ENCODE measurements around the gene KRT23. TPM values are rescaled to one million over a fixed set of nuclear protein-coding genes. Genes with fewer than 3 reads are reported as not detected.

Gene KRT23
- total and polyA plus RNA-seq, 2 of the 13 experiments (the other 11 are each of a cell fraction or from before 2014, with no cell fraction given) = 24.7 to 51.1 TPM

GRCh38 chr17:40909351-40909750 lies 28.1 kb downstream of the KRT23 start (continued):
- no peak for TF ChIP-seq PRDM15 (CRISPR knock-in tag; IDR thresholded peaks at IDR 0.05)
- TF ChIP-seq PBX2 (CRISPR knock-in tag; IDR thresholded peaks at IDR 0.05) = no peak
- TF ChIP-seq ZSCAN30 (CRISPR knock-in tag; IDR thresholded peaks at IDR 0.05) = no peak
- no peak for TF ChIP-seq AKAP8 (CRISPR knock-in tag; IDR thresholded peaks at IDR 0.05)
- TF ChIP-seq NCOR1 (IDR thresholded peaks at IDR 0.05; ENCODE audit: borderline replicate concordance, low read length) = 0 out of 2 replicates have a peak, but pooled peaks have one; percentile 28
- TF ChIP-seq ZNF343 (CRISPR knock-in tag; IDR thresholded peaks at IDR 0.05) = no peak
- TF ChIP-seq CBX2 (IDR thresholded peaks at IDR 0.05; ENCODE audit: low read depth, low read length) = no peak
- no peak for TF ChIP-seq CBX2 (CRISPR knock-in tag; IDR thresholded peaks at IDR 0.05; ENCODE audit: low read depth)
- no peak for TF ChIP-seq KLF15 (CRISPR knock-in tag; IDR thresholded peaks at IDR 0.05; ENCODE audit: borderline replicate concordance)
- no peak for TF ChIP-seq ZNF556 (CRISPR knock-in tag; IDR thresholded peaks at IDR 0.05; ENCODE audit: borderline replicate concordance)
- TF ChIP-seq ZNF101 (CRISPR knock-in tag; IDR thresholded peaks at IDR 0.05; ENCODE audit: borderline replicate concordance, low read depth) = no peak
- TF ChIP-seq ZNF335 (CRISPR knock-in tag; IDR thresholded peaks at IDR 0.05) = no peak
- no peak for TF ChIP-seq THYN1 (CRISPR knock-in tag; IDR thresholded peaks at IDR 0.05; ENCODE audit: borderline replicate concordance, low read depth)
- peak in 1 of 2 experiments; percentile 64; a peak in 1 of 4 replicates for TF ChIP-seq KLF16 (CRISPR knock-in tag; IDR thresholded peaks at IDR 0.05)
- TF ChIP-seq KDM4B (CRISPR knock-in tag; IDR thresholded peaks at IDR 0.05) = no peak
- no peak for TF ChIP-seq ZFP36L1 (CRISPR knock-in tag; IDR thresholded peaks at IDR 0.05)
- no peak for TF ChIP-seq RBM22 (optimal IDR thresholded peaks at IDR 0.05; ENCODE audit: low read length)
- no peak for TF ChIP-seq ZNF678 (CRISPR knock-in tag; IDR thresholded peaks at IDR 0.05)
- no peak for TF ChIP-seq KMT2A (CRISPR knock-in tag; IDR thresholded peaks at IDR 0.05)
- no peak for TF ChIP-seq EZH2 (conservative IDR thresholded peaks at IDR 0.05; ENCODE audit: low read depth, low read length)
- TF ChIP-seq ZNF605 (CRISPR knock-in tag; IDR thresholded peaks at IDR 0.05) = no peak
- TF ChIP-seq SCMH1 (CRISPR knock-in tag; IDR thresholded peaks at IDR 0.05; ENCODE audit: borderline replicate concordance) = no peak
- TF ChIP-seq ZNF264 (CRISPR knock-in tag; IDR thresholded peaks at IDR 0.05) = no peak
- no peak for TF ChIP-seq IKZF4 (CRISPR knock-in tag; IDR thresholded peaks at IDR 0.05; ENCODE audit: borderline replicate concordance, low read depth, not compliant biosample characterization)
- no peak for TF ChIP-seq FOSL1 (CRISPR knock-in tag; IDR thresholded peaks at IDR 0.05; ENCODE audit: borderline replicate concordance)
- TF ChIP-seq FOXC1 (CRISPR knock-in tag; IDR thresholded peaks at IDR 0.05; ENCODE audit: borderline replicate concordance) = no peak
- TF ChIP-seq EEA1 (CRISPR knock-in tag; IDR thresholded peaks at IDR 0.05; ENCODE audit: borderline replicate concordance) = no peak
